Ascending aorta (tissue), 2 donors: ENCODE data around the gene SYNE3. TPM values are rescaled to one million over a fixed set of nuclear protein-coding genes. Genes with fewer than 3 reads are reported as not detected.
A peak's percentile ranks its signal among the peaks of the same experiment; 100 is the strongest.

Source experiments
- DNase-seq, 2 donors: peaks; one replicate each; pipeline ENCODE4 v3.0.0-alpha.2; 2019; ENCODE audit warnings: low spot score in 2 of 2
- H3K27ac ChIP-seq, 2 donors: fragments of 200-600 bp; sonication (generic); one replicate each; pipeline ENCODE4 v1.5.1; 2016 to 2017; ENCODE audit warnings: mild to moderate bottlenecking in 1 of 2
- H3K27me3 ChIP-seq: fragments of 200-600 bp; sonication (generic); one replicate; pipeline ENCODE4 v1.5.1; 2017
- H3K36me3 ChIP-seq, 2 donors: fragments of 200-600 bp; sonication (generic); one replicate each; pipeline ENCODE4 v1.5.1; 2016
- H3K4me1 ChIP-seq, 2 donors: fragments of 200-600 bp; sonication (generic); one replicate each; pipeline ENCODE4 v1.5.1; 2016 to 2017; ENCODE audit warnings: mild to moderate bottlenecking in 1 of 2
- H3K4me3 ChIP-seq, 2 donors: fragments of 200-600 bp; sonication (generic); one replicate each; pipeline ENCODE4 v1.5.1; 2016 to 2017; ENCODE audit warnings: mild to moderate bottlenecking in 1 of 2
- H3K9me3 ChIP-seq, 2 donors: fragments of 200-600 bp; sonication (generic); one replicate each; pipeline ENCODE4 v1.5.1; 2016
- CTCF ChIP-seq, 3 experiments: fragments of 200-600 bp in 2 of 3; fragments of 450-650 bp in 1 of 3; sonication (generic) in 2 of 3; IDR thresholded peaks; one replicate each; pipeline ENCODE4 v1.5.1; 2016 to 2019; ENCODE audit warnings: antibody characterized with exemption in 3 of 3, mild to moderate bottlenecking in 1 of 3, moderate library complexity in 1 of 3
- intact Hi-C: fragments of 100-400 bp; cut with DNase I; formaldehyde crosslinking; loops from one replicate; pipeline ENCODE4 v1.15.1; 2023
- total RNA-seq: library from RNA; depleted of rRNA; stranded (reverse); fragments of >200 nt; gene quantifications from one replicate; pipeline ENCODE4 v1.1.0, GENCODE V29; 2016

SYNE3 gene
- total RNA-seq, 1 donor from 2014 or later, result 84.1 TPM

- intact Hi-C loops, result loop anchor here (5.0 to 10.0 kb wide), 4 partner anchors 214 to 966 kb away; partner anchors contain the start of genes ATG2B, C14orf132, GSKIP and PAPOLA
- Histone ChIP-seq H3K27ac (no peak overlapping the region), H3K9me3 (no peaks in the 10 kb centered on the region), H3K4me1 (peaks cover 13 to 14% of the 10 kb centered on the region in 2 donors), H3K36me3 (no peaks in the 10 kb centered on the region), H3K4me3 (no peak overlapping the region), H3K27me3 (no peaks in the 10 kb centered on the region)
- DNase-seq, result no peak
- no peak for TF ChIP-seq CTCF (IDR thresholded peaks at IDR 0.05)
Observed at GRCh38 chr14:95538801-95539509, 22.5 kb upstream of the SYNE3 start.

GRCh38 chr14:95537298-95538089, 21.0 kb upstream of the SYNE3 start:
- no peaks in the 10 kb centered on the region for H3K27me3 ChIP-seq
- peak overlapping the region in 1 of 2 donors; percentile 85 for H3K4me3 ChIP-seq
- no peak for TF ChIP-seq CTCF (IDR thresholded peaks at IDR 0.05)
- no peaks in the 10 kb centered on the region for H3K36me3 ChIP-seq
- no peak overlapping the region for H3K27ac ChIP-seq
- DNase-seq, result no peak
- H3K4me1 ChIP-seq, result peaks cover 23 to 26% of the 10 kb centered on the region in 2 donors
- intact Hi-C loops, result loop anchor here (5.0 to 10.0 kb wide), 4 partner anchors 213 to 967 kb away; partner anchors contain the start of genes ATG2B, C14orf132, GSKIP and PAPOLA
- no peaks in the 10 kb centered on the region for H3K9me3 ChIP-seq

- intact Hi-C loops, result loop anchor here (5.0 to 10.0 kb wide), 4 partner anchors 212 to 968 kb away; partner anchors contain the start of genes ATG2B, C14orf132, GSKIP and PAPOLA
- H3K27me3 ChIP-seq, result no peaks in the 10 kb centered on the region
- no peak for TF ChIP-seq CTCF (IDR thresholded peaks at IDR 0.05)
- no peaks in the 10 kb centered on the region for H3K36me3 ChIP-seq
- peak overlapping the region; percentile 75 to 85 for H3K4me3 ChIP-seq
- no peaks in the 10 kb centered on the region for H3K9me3 ChIP-seq
- peaks cover 26 to 34% of the 10 kb centered on the region in 2 donors for H3K4me1 ChIP-seq
- no peak for DNase-seq
- H3K27ac ChIP-seq, result no peak overlapping the region
Observed at GRCh38 chr14:95536671-95537070, 20.2 kb upstream of the SYNE3 start.

GRCh38 chr14:95536036-95536593, 19.7 kb upstream of the SYNE3 start:
- H3K9me3 ChIP-seq, result no peaks in the 10 kb centered on the region
- H3K36me3 ChIP-seq, result no peaks in the 10 kb centered on the region
- intact Hi-C loops, result loop anchor here (5.0 to 10.0 kb wide), 4 partner anchors 211 to 969 kb away; partner anchors contain the start of genes ATG2B, C14orf132, GSKIP and PAPOLA
- no peak for DNase-seq
- H3K27ac ChIP-seq, result no peak overlapping the region
- peaks cover 26 to 38% of the 10 kb centered on the region in 2 donors for H3K4me1 ChIP-seq
- no peak for TF ChIP-seq CTCF (IDR thresholded peaks at IDR 0.05)
- H3K27me3 ChIP-seq, result no peaks in the 10 kb centered on the region
- H3K4me3 ChIP-seq, result peak overlapping the region; percentile 75 to 85

- H3K27ac ChIP-seq, result no peak overlapping the region
Observed at GRCh38 chr14:95535226-95536021, 19.0 kb upstream of the SYNE3 start.

More at GRCh38 chr14:95535226-95536021, 19.0 kb upstream of the SYNE3 start:
- no peaks in the 10 kb centered on the region for H3K36me3 ChIP-seq
- intact Hi-C loops, result loop anchor here (2.0 to 10.0 kb wide), 5 partner anchors 211 to 969 kb away; partner anchors contain the start of genes ATG2B, C14orf132, DICER1 and GSKIP
- H3K4me3 ChIP-seq, result peak overlapping the region; percentile 75 to 85
- H3K9me3 ChIP-seq, result no peaks in the 10 kb centered on the region
- no peak for TF ChIP-seq CTCF (IDR thresholded peaks at IDR 0.05)
- H3K27me3 ChIP-seq, result no peaks in the 10 kb centered on the region
- DNase-seq, result no peak
- peaks cover 26 to 45% of the 10 kb centered on the region in 2 donors for H3K4me1 ChIP-seq
